G401 (cell line): Measurements from ENCODE around the gene POPDC3. TPM values are rescaled to one million over a fixed set of nuclear protein-coding genes. Genes with fewer than 3 reads are reported as not detected.
"Not testable (repeated sequence)": the region's sequence is repeated elsewhere in the genome, so short reads cannot be mapped to it uniquely, and the experiment has no call there.

Source experiments
- DNase-seq: peaks from one replicate; pipeline ENCODE4 v3.0.0-alpha.2; 2015; ENCODE audit warnings: low spot score
- in situ Hi-C: cut with HindIII; loops from 2 replicates; pipeline ENCODE4 v1.10.0; 2016; ENCODE audit warnings: low sequenced_read_pairs, mixed read lengths
- total RNA-seq: library from RNA; depleted of rRNA; stranded (reverse); fragments of >200 nt; shearing (Covaris generic); gene quantifications from 2 replicates; pipeline ENCODE4 v1.2.3, GENCODE V29; 2014

Gene POPDC3
- total RNA-seq, 1 experiment from 2014 or later = 37.8 TPM

DNA sequence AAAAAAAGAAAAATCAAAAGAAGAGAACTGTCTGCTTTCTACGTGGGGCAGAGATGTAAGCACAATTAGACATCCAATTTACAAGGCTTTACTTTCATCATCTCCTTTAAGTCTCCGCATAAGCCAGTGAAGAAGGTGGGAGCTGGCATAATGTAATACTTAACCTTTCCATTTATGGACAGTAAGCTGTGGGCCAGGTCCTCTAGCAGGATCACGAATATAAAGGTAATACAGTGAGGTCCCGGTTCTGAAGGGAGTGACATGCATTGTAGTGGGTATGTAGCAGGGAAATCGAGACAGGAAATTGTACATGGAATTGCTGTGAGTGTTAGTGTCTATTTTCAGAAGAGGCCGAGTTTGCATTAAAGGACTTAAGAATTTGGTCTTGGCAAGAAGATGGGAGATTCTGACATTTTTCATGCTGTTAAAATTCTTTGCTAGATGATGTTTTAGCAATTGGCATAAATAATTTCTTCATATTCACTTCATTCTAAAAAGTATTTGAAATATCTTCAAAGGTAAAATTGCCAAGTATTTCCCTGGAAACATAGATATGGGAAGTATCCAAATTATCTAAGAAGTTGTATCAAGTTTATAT is 20.4 kb upstream of the POPDC3 start:
- no peak for DNase-seq
- in situ Hi-C loops = no loop called here

- in situ Hi-C loops = no loop called here
Observed at GRCh38 chr6:105199711-105200110, 19.9 kb upstream of the POPDC3 start.

GRCh38 chr6:105196076-105196475 is 16.3 kb upstream of the POPDC3 start:
- DNase-seq = no peak
- in situ Hi-C loops = no loop called here

More at GRCh38 chr6:105199711-105200110, 19.9 kb upstream of the POPDC3 start:
- DNase-seq = no peak

GRCh38 chr6:105194591-105194990 is 14.8 kb upstream of the POPDC3 start:
- in situ Hi-C loops = no loop called here

GRCh38 chr6:105194106-105194505 is 14.3 kb upstream of the POPDC3 start:
- in situ Hi-C loops = no loop called here
- no peak for DNase-seq

More at GRCh38 chr6:105194591-105194990, 14.8 kb upstream of the POPDC3 start:
- no peak for DNase-seq

GRCh38 chr6:105193647-105194046 is 13.8 kb upstream of the POPDC3 start:
- no peak for DNase-seq
- in situ Hi-C loops = no loop called here

GRCh38 chr6:105192707-105193465 is 13.1 kb upstream of the POPDC3 start:
- DNase-seq = no peak
- in situ Hi-C loops = no loop called here

DNA sequence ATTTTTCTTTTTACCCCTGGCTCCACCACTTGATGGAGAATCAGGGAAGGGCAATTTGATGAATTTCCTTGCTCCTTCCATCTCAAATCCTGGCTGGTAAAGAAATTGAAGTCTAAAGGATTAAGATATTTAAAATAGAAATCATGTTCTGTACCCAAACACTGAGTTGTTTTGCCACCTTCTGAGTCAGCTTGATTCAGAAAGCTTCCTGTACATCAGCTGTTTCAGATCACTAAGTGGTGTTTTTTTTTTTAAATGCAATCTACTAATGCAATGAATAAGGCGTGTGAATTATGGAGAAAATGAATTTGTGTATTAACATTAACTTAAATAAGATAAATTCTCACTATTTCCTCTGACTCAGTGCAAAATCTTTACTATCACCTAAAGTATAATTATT is 11.5 kb upstream of the POPDC3 start:
- in situ Hi-C loops = no loop called here
- no peak for DNase-seq

- in situ Hi-C loops = no loop called here
- DNase-seq = no peak
Observed at GRCh38 chr6:105189026-105189820, 9.4 kb upstream of the POPDC3 start.

- in situ Hi-C loops = no loop called here
Observed at GRCh38 chr6:105188251-105188650, 8.4 kb upstream of the POPDC3 start.

GRCh38 chr6:105186576-105186975 is 6.8 kb upstream of the POPDC3 start:
- in situ Hi-C loops = no loop called here
- DNase-seq = no peak

More at GRCh38 chr6:105188251-105188650, 8.4 kb upstream of the POPDC3 start:
- DNase-seq = no peak

GRCh38 chr6:105184921-105185320 is 5.1 kb upstream of the POPDC3 start:
- in situ Hi-C loops = no loop called here
- DNase-seq = no peak

GRCh38 chr6:105181981-105182515 is 2.2 kb upstream of the POPDC3 start:
- DNase-seq = no peak
- in situ Hi-C loops = no loop called here

DNA sequence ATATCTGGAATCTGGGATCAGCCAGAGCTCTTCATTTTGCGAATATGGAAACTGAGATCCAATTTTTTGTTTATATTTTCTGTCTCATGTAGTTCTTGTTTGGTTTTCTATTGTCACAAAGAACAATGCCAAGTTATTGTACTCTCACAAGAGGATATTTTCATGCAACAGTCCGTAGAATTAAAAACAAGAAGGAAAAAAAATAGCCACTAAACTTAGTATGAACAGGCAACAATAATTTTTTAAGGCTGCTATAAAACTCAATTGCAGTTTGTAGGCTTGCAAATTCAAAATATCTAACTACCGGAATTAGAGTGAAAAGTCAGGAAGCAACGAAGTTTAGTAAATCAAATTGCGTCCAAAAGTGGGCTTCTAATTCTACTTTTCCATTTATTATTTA is 1.2 kb downstream of the POPDC3 start:
- DNase-seq = no peak
- in situ Hi-C loops = no loop called here

DNA sequence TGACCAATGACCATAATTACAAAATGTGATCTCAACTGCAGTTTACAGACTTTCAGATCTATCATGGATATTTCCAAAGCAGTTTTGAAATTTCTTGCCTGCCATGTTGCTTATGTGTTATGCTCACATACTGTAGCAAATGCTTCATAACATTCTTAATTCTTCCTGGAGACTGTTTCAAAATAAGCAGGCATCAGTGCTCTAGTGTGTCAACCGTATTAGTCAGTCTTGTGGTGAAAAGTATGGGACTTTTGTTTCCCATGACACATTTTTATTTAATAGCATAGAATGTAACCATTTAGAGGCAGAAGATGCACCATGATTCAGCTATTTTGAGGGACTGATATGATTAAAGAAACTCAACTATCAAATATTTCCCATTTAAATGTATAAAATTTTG is 1.7 kb downstream of the POPDC3 start:
- DNase-seq = no peak

DNA sequence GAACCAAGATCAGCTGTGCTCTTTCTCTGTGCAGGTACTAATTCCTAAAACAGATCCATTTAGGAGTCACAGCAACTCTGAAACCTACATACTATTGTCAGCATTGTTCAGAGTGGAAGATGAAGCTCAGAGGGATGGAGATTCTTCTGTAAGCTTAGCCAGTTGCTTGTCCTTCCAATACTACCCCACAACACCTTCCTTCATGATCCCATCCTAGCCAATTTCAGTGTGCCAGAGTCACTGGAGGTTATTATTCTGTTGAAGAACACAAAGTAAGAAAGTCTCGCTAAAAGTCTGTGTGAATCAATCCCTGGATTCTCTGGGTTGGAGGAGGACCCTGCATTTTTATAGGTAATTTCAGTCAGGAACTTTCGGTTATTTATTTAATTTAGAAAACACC is 2.3 kb downstream of the POPDC3 start:
- DNase-seq = no peak
- in situ Hi-C loops = no loop called here

More for the DNA sequence above, 1.7 kb downstream of the POPDC3 start:
- in situ Hi-C loops = no loop called here

GRCh38 chr6:105174512-105174911 is 5.3 kb downstream of the POPDC3 start:
- in situ Hi-C loops = no loop called here
- no peak for DNase-seq

GRCh38 chr6:105172515-105172914 is 7.3 kb downstream of the POPDC3 start:
- not testable (repeated sequence) for DNase-seq

GRCh38 chr6:105170059-105170458 is 9.8 kb downstream of the POPDC3 start:
- in situ Hi-C loops = no loop called here

More at GRCh38 chr6:105172515-105172914, 7.3 kb downstream of the POPDC3 start:
- in situ Hi-C loops = not testable (repeated sequence)

DNA sequence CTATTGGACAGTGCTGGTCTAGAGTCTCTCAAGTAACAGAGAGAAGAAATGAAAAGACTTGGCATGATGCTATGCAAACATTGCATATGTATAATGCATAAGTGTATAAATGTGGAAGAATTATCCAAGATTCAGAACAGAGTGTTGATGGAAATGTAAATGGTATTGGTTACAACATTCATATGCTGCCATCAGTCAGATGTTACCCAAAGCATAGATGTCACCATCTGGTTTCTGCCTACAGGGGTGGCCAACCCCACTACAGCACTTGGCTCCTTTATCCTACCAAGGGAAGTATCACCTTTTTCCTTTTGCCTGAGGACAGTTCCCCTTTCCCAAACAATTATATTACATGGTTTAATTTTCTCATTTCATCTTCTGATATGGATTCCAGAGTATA is 11.9 kb downstream of the POPDC3 start:
- in situ Hi-C loops = no loop called here
- DNase-seq = no peak

More at GRCh38 chr6:105170059-105170458, 9.8 kb downstream of the POPDC3 start:
- no peak for DNase-seq
